Esophagus squamous epithelium (tissue), 4 donors: ENCODE results near the gene TGFB1I1.

Source experiments
- POLR2A ChIP-seq, 4 donors: fragments of 450-650 bp; IDR thresholded peaks; one replicate each; pipeline ENCODE4 v1.6.1; 2017; ENCODE audit warnings: antibody characterized with exemption in 4 of 4, mild to moderate bottlenecking in 4 of 4, moderate library complexity in 3 of 4
- TF ChIP-seq, protein P1 (sequence below), 6 experiments: fragments of 450-650 bp in 4 of 6; fragments of 200-600 bp in 2 of 6; sonication (generic) in 2 of 6; IDR thresholded peaks; one replicate each; pipeline ENCODE4 v1.5.1; 2016 to 2019; ENCODE audit warnings: antibody characterized with exemption in 6 of 6, mild to moderate bottlenecking in 4 of 6, moderate library complexity in 4 of 6

DNA sequence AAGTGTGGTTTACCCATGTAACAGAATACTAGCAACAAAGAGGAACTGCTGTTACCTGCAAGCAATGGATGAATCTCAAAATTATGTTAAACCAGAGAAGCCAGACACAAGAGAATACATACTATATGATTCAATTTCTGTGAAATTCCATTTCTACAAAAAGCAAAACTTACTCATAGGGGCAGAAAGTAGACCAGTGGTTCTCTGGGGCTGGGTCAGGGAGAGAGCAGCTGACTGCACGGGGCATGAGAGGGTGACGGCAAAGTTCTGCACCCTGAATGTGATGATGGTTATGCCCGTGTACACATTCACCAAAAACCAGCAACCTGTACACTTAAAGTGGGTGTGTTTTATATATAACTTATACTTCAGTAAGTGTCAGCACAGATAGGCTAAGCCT, 32.4 kb upstream of the TGFB1I1 start:
- TF ChIP-seq, protein P1, sequence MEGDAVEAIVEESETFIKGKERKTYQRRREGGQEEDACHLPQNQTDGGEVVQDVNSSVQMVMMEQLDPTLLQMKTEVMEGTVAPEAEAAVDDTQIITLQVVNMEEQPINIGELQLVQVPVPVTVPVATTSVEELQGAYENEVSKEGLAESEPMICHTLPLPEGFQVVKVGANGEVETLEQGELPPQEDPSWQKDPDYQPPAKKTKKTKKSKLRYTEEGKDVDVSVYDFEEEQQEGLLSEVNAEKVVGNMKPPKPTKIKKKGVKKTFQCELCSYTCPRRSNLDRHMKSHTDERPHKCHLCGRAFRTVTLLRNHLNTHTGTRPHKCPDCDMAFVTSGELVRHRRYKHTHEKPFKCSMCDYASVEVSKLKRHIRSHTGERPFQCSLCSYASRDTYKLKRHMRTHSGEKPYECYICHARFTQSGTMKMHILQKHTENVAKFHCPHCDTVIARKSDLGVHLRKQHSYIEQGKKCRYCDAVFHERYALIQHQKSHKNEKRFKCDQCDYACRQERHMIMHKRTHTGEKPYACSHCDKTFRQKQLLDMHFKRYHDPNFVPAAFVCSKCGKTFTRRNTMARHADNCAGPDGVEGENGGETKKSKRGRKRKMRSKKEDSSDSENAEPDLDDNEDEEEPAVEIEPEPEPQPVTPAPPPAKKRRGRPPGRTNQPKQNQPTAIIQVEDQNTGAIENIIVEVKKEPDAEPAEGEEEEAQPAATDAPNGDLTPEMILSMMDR (IDR thresholded peaks at IDR 0.05) = no peak
- no peak for TF ChIP-seq POLR2A (IDR thresholded peaks at IDR 0.05)
